SJCRH30 (cell line): ENCODE results near the gene CHPF2. TPM values are rescaled to one million over a fixed set of nuclear protein-coding genes. Genes with fewer than 3 reads are reported as not detected.

Experiments used
- DNase-seq, 2 experiments: peaks; one replicate each; pipeline ENCODE4 v3.0.0-alpha.2; 2015 to 2020
- H3K27ac ChIP-seq: fragments of 250-450 bp; sonication (Bioruptor Pico); 2 replicates; pipeline ENCODE4 v1.5.1; 2020; ENCODE audit warnings: mild to moderate bottlenecking, moderate library complexity
- H3K27me3 ChIP-seq: fragments of 250-450 bp; sonication (Bioruptor Pico); 2 replicates; pipeline ENCODE4 v1.5.1; 2020; ENCODE audit warnings: mild to moderate bottlenecking, moderate library complexity
- H3K36me3 ChIP-seq: fragments of 250-450 bp; sonication (Bioruptor Pico); 2 replicates; pipeline ENCODE4 v1.5.1; 2020; ENCODE audit warnings: mild to moderate bottlenecking, moderate library complexity
- H3K4me1 ChIP-seq: fragments of 250-450 bp; sonication (Bioruptor Pico); 2 replicates; pipeline ENCODE4 v1.5.1; 2020; ENCODE audit warnings: mild to moderate bottlenecking, moderate library complexity
- H3K4me3 ChIP-seq: fragments of 250-450 bp; sonication (Bioruptor Pico); 2 replicates; pipeline ENCODE4 v1.5.1; 2020; ENCODE audit warnings: mild to moderate bottlenecking, moderate library complexity
- H3K9me3 ChIP-seq: fragments of 250-450 bp; sonication (Bioruptor Pico); replicated peaks from 2 replicates; pipeline ENCODE4 v1.5.1; 2020; ENCODE audit warnings: mild to moderate bottlenecking, moderate library complexity
- total RNA-seq: library from RNA; depleted of rRNA; stranded (reverse); fragments of >200 nt; shearing (Covaris generic); gene quantifications from 2 replicates; pipeline ENCODE4 v1.2.3, GENCODE V29; 2014

Gene CHPF2
- total RNA-seq, 1 experiment from 2014 or later = 27.7 TPM

- peaks cover 4% of the 10 kb centered on the region for H3K27me3 ChIP-seq
- H3K9me3 ChIP-seq = no peaks in the 10 kb centered on the region
- H3K36me3 ChIP-seq = peaks cover 39% of the 10 kb centered on the region
- no peak overlapping the region for H3K27ac ChIP-seq
- DNase-seq = no peak
- H3K4me1 ChIP-seq = no peaks in the 10 kb centered on the region
- H3K4me3 ChIP-seq = no peak overlapping the region
These were observed 19.7 kb upstream of the CHPF2 start for GRCh38 chr7:151212626-151213025.

- no peak for DNase-seq
- no peaks in the 10 kb centered on the region for H3K9me3 ChIP-seq
- H3K36me3 ChIP-seq = peaks cover 50% of the 10 kb centered on the region
- no peaks in the 10 kb centered on the region for H3K27me3 ChIP-seq
- no peak overlapping the region for H3K27ac ChIP-seq
- H3K4me3 ChIP-seq = no peak overlapping the region
- no peaks in the 10 kb centered on the region for H3K4me1 ChIP-seq
These were observed 18.5 kb upstream of the CHPF2 start for GRCh38 chr7:151213826-151214225.

GRCh38 chr7:151215396-151215795, 16.9 kb upstream of the CHPF2 start:
- no peaks in the 10 kb centered on the region for H3K27me3 ChIP-seq
- H3K36me3 ChIP-seq = peaks cover 59% of the 10 kb centered on the region
- H3K4me3 ChIP-seq = no peak overlapping the region
- DNase-seq = no peak
- H3K27ac ChIP-seq = no peak overlapping the region
- no peaks in the 10 kb centered on the region for H3K4me1 ChIP-seq
- H3K9me3 ChIP-seq = no peaks in the 10 kb centered on the region

- Histone ChIP-seq H3K4me1 (no peaks in the 10 kb centered on the region), H3K27ac (no peak overlapping the region), H3K36me3 (peaks cover 77% of the 10 kb centered on the region), H3K4me3 (no peak overlapping the region), H3K9me3 (no peaks in the 10 kb centered on the region), H3K27me3 (no peaks in the 10 kb centered on the region)
- no peak for DNase-seq
These were observed 14.1 kb upstream of the CHPF2 start for GRCh38 chr7:151218170-151218569.

GRCh38 chr7:151223728-151224127, 8.6 kb upstream of the CHPF2 start:
- H3K36me3 ChIP-seq = peaks cover 59% of the 10 kb centered on the region

GRCh38 chr7:151225948-151226510, 6.3 kb upstream of the CHPF2 start:
- Histone ChIP-seq H3K4me1 (peaks cover 12% of the 10 kb centered on the region; the same call in 1 of the 2 replicates), H3K27me3 (no peaks in the 10 kb centered on the region), H3K9me3 (no peaks in the 10 kb centered on the region), H3K36me3 (peaks cover 42% of the 10 kb centered on the region), H3K4me3 (peak overlapping the region; percentile 65), H3K27ac (no peak overlapping the region)
- DNase-seq = no peak

More at GRCh38 chr7:151223728-151224127, 8.6 kb upstream of the CHPF2 start:
- H3K27ac ChIP-seq = no peak overlapping the region
- DNase-seq = no peak
- H3K4me1 ChIP-seq = peaks cover 12% of the 10 kb centered on the region; the same call in 1 of the 2 replicates
- H3K4me3 ChIP-seq = no peak overlapping the region
- no peaks in the 10 kb centered on the region for H3K9me3 ChIP-seq
- H3K27me3 ChIP-seq = no peaks in the 10 kb centered on the region

- Histone ChIP-seq H3K27me3 (no peaks in the 10 kb centered on the region), H3K4me3 (peak overlapping the region; percentile 65), H3K27ac (peak overlapping the region; percentile 9; the same call in 1 of the 2 replicates), H3K9me3 (no peaks in the 10 kb centered on the region), H3K36me3 (peaks cover 40% of the 10 kb centered on the region), H3K4me1 (peaks cover 12% of the 10 kb centered on the region; the same call in 1 of the 2 replicates)
- no peak for DNase-seq
These were observed 5.8 kb upstream of the CHPF2 start for GRCh38 chr7:151226560-151226874.

GRCh38 chr7:151226875-151227782, 5.2 kb upstream of the CHPF2 start, which contains the start of gene ABCF2:
Gene ABCF2 (minus strand): TSS chr7:151227205. CDS start chr7:151226458, 747 bp downstream.
- peak within 1 kb of the TSS; percentile 65 for H3K4me3 ChIP-seq
- H3K27ac ChIP-seq = peak within 1 kb of the TSS; percentile 35; the same call in 1 of the 2 replicates
- peak; percentile 99 for DNase-seq
- H3K9me3 ChIP-seq = no peaks in the 10 kb centered on the region
- H3K36me3 ChIP-seq = peaks cover 33% of the 10 kb centered on the region
- H3K4me1 ChIP-seq = peaks cover 12% of the 10 kb centered on the region; the same call in 1 of the 2 replicates
- no peaks in the 10 kb centered on the region for H3K27me3 ChIP-seq

- Histone ChIP-seq H3K36me3 (peaks cover 22% of the 10 kb centered on the region), H3K27ac (no peak overlapping the region), H3K4me1 (peaks cover 12% of the 10 kb centered on the region; the same call in 1 of the 2 replicates), H3K4me3 (peak overlapping the region; percentile 65), H3K27me3 (no peaks in the 10 kb centered on the region), H3K9me3 (no peaks in the 10 kb centered on the region)
- DNase-seq = no peak
These were observed 4.0 kb upstream of the CHPF2 start for GRCh38 chr7:151228024-151228866.

- Histone ChIP-seq H3K4me1 (peaks cover 14% of the 10 kb centered on the region; the same call in 1 of the 2 replicates), H3K36me3 (peaks cover 14% of the 10 kb centered on the region), H3K27ac (no peak overlapping the region), H3K9me3 (no peaks in the 10 kb centered on the region), H3K27me3 (no peaks in the 10 kb centered on the region), H3K4me3 (no peak overlapping the region)
- no peak for DNase-seq
These were observed 3.0 kb upstream of the CHPF2 start for GRCh38 chr7:151229249-151229648.

GRCh38 chr7:151231080-151231479, 1.2 kb upstream of the CHPF2 start:
- H3K27ac ChIP-seq = no peak overlapping the region
- DNase-seq = no peak
- H3K9me3 ChIP-seq = no peaks in the 10 kb centered on the region
- H3K27me3 ChIP-seq = no peaks in the 10 kb centered on the region
- peaks cover 4% of the 10 kb centered on the region; the same call in 1 of the 2 replicates for H3K4me1 ChIP-seq
- H3K36me3 ChIP-seq = peaks cover 8% of the 10 kb centered on the region
- H3K4me3 ChIP-seq = no peak overlapping the region

- Histone ChIP-seq H3K4me3 (peak overlapping the region; percentile 81), H3K36me3 (peaks cover 27% of the 10 kb centered on the region), H3K4me1 (peaks cover 2% of the 10 kb centered on the region; the same call in 1 of the 2 replicates), H3K9me3 (no peaks in the 10 kb centered on the region), H3K27me3 (no peaks in the 10 kb centered on the region), H3K27ac (peak overlapping the region; percentile 58)
- DNase-seq = peak; percentile 57 to 65
These were observed 826 bp downstream of the CHPF2 start for GRCh38 chr7:151232917-151233701.

GRCh38 chr7:151233804-151234203, 1.5 kb downstream of the CHPF2 start:
- Histone ChIP-seq H3K27ac (no peak overlapping the region), H3K9me3 (no peaks in the 10 kb centered on the region), H3K4me3 (no peak overlapping the region), H3K36me3 (peaks cover 34% of the 10 kb centered on the region), H3K4me1 (peaks cover 2% of the 10 kb centered on the region; the same call in 1 of the 2 replicates), H3K27me3 (no peaks in the 10 kb centered on the region)
- no peak for DNase-seq
